HG02571 (cell line): Measurements from ENCODE around the gene UNC45A.
"Not testable (repeated sequence)": the region's sequence is repeated elsewhere in the genome, so short reads cannot be mapped to it uniquely, and the experiment has no call there.

ENCODE experiments used
- ATAC-seq: cut with Tn5 transposase; IDR thresholded peaks from one replicate; pipeline ENCODE4 v1.9.1; 2021; ENCODE audit warnings: mild to moderate bottlenecking, moderate library complexity; ENCODE audit not compliant: unreplicated experiment

Gene UNC45A

DNA sequence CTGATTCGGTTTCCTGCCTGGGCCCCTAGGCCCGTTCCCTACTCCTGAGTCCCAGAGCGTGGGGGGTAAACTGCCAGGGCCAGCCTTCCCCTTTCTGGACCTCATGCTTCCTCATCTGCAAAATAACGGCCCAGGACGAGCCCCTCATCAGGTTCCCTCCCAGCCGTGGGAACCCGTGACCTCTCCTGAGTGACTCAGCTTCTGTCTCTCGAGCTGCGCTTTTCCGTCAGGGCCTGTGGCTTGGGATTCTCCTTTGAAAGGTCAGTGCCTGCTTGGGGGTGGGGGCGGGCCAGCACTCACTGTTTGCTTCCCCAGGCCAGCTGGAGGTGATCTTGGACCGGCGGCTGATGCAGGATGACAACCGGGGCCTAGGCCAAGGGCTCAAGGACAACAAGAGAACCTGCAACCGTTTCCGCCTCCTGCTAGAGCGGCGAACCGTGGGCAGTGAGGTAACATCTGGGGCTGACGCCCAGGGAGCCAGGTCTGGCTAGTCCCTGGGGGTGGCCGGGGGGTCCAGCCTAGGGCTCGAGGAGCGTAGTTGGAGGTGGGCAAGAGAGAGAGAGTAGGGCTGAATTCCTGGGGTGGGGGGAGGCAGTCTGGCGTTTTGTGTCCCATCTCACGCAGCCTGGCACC lies 19.2 kb upstream of the UNC45A start:
- ATAC-seq: no peak

GRCh38 chr15:90916461-90916860 lies 18.6 kb upstream of the UNC45A start:
- no peak for ATAC-seq

GRCh38 chr15:90917569-90917968 lies 17.5 kb upstream of the UNC45A start:
- no peak for ATAC-seq

- ATAC-seq: no peak
Measured at GRCh38 chr15:90918034-90918788, 16.9 kb upstream of the UNC45A start.

DNA sequence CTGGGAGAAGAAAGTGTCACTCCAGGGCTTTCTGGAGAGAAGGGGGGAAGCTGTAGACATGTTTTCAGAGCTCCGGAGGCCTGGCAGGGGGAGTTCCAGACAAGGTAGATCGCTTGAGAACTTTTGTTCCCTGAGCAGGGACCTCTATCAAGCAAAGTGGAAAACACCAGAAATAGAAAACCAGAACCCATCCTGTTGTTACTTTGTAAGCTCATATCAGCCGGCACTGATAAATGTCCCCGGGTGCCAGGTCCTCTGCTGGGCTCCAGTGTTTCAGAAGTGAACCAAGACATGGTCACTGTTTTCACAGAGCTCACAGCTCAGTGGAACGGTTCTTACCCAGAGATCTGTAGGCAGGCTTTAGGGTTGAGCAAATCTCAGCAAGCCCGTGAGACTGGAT lies 16.2 kb upstream of the UNC45A start:
- no peak for ATAC-seq

DNA sequence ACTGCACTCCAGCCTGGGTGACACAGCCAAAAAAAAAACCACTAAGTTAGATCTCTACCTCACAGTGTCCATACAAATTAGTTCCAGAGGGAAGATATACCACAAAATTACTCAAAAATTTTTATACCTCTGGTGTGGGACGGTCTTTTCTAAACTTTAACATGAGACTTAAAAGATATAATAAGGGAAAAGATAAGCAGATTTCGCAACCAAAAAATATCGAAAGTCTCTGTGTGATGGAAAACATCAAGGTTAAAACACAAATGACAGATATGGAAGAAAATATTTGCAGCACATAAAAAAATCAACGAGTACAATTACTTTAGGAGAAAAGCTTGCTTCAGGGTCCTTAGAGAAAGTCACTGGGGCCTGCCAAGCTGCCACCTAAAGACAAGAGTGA lies 13.2 kb upstream of the UNC45A start:
- ATAC-seq: no peak

GRCh38 chr15:90922712-90923322 lies 12.3 kb upstream of the UNC45A start:
- ATAC-seq: peak; percentile 86

GRCh38 chr15:90924375-90924774 lies 10.7 kb upstream of the UNC45A start:
- ATAC-seq: peak; percentile 63

DNA sequence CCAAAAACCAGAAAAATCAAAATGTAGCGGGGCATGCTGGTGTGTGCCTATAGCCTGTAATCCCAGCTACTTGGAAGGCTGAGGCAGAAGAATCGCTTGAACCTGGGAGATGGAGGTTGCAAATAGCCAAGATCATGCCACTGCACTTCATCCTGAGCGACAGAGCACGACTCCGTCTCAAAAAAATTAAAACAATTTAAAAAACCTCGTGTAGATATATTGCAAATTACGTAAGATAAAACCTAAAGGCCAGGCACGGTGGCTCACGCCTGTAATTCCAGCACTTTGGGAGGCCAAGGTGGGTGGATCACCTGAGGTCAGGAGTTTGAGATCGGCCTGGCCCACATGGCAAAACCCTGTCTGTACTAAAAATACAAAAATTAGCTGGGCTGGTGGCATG lies 8.3 kb upstream of the UNC45A start:
- ATAC-seq: not testable (repeated sequence)

DNA sequence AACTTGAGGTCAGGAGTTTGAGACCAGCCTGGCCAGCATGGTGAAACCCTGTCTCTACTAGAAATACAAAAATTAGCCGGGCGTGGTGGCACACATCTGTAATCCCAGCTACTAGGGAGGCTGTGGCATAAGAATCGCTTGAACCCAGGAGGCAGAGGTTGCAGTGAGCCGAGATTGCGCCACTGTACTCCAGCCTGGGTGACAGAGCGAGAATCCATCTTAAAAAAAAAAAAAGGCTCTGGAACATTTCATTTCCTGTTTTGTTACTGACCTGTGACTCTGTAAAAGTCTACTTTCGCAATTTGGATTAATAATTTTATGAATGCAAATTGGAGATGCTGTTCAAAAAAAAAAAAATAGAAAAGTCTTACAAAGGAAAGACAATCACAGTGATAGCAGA lies 7.0 kb upstream of the UNC45A start:
- not testable (repeated sequence) for ATAC-seq

DNA sequence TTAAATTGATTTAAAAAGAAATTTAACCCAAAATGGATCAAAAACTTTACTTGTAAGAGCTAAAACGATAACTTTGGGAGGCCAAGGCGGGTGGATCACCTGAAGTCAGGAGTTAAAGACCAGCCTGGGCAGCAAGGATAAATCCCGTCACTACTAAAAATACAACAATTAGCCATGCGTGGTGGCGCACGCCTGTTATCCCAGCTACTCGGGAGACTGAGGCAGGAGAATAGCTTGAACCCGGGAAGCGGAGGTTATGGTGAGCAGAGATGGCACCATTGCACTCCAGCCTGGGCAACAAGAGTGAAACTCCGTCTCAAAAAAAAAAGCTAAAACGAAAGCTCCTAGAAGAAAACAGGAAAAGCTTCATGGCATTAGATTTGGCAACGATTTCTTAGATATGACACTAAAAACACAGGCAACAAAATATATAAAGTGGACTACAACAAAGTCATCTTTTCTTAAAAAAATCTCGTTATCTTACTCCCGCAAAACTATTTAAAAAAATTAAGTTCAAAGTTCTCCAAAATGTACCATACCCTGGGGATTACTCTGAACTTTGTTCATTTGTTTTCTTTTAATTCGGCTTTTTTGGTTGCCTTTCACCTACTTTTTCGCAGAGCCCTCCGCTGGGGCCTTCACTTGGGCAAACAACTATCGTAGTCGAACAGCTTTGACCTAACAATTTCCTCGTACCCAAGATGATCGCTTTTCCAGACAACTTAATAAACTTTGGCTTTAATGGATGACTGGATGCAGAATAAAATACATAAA lies 5.7 kb upstream of the UNC45A start:
- no peak for ATAC-seq

GRCh38 chr15:90930861-90931574 lies 4.1 kb upstream of the UNC45A start:
- ATAC-seq: no peak

DNA sequence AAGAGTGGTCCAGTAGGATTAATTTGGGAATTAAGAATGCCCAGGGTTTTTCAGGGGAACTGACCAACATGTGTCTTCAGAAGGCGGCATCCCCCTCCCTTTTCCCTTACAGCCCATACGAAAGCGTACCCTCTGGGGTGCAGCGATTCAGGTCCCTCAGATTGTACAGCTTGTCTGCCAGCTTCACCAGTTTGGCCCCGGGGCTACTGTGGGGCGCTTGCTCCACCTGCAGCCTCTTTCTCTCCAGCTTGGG lies 3.6 kb upstream of the UNC45A start:
- no peak for ATAC-seq

DNA sequence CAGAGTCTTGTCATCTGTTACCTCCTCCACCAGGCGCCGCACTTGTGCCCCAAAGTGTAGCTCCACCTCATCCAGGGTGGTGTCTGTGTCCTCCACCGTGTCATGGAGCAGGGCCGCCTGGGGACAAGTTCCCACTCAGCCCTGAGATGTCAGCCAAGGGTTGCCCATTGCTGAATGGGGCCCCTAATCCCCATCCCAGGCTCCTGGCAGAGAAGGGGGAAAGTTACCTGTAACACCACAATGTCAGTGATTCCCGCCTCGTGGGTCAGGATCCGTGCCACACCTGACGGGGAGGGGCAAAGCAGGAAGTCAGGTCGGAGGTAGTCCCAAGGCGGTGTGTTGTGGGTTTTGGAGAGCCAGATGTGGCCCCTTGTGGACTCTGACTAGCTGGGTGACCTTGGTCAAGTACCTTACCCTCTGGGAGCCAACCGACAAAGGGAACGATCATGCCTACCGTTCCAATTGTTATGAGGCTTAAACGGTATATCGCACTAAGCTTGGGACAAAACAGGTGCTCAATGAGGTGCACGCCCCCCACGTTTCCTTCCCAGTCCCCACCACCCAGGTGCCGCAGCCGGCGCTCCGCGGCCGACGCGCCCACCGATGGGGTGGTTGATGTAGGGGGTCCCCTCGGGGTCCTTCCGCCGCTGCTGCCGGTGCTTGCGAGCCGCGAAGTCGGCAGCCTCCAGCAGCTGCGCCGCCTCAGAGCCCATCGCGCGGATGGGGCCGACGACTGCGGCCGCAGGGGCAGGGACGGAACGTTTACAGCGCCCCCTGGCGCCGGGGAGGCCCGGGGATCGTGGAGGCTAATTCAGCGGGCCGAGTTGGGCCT lies 3.0 kb upstream of the UNC45A start, which contains the start of gene HDDC3:
TSS of gene HDDC3 (minus strand) at position 722 of the 832 bp plus-strand sequence. CDS start at position 713, 9 bp downstream.
- peak; percentile 41 for ATAC-seq

DNA sequence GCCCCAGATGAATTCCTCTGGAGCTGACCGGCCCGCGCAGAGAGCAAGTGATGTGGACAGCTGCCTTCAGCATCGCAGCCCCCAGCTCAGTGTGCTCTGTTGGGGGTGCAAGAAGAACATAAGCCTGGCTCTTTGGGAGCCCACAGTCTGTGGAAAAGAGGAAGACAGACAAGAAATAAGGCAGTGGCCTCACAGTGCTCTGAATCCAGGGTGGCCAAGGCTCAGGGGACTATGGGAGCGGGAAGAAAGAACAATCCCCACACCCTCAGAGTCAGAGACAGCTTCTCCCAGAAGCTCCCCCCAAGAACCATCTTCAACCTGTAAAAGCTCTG lies 2.5 kb upstream of the UNC45A start:
- no peak for ATAC-seq

- ATAC-seq: no peak
Measured at GRCh38 chr15:90933301-90933700, 1.8 kb upstream of the UNC45A start.

DNA sequence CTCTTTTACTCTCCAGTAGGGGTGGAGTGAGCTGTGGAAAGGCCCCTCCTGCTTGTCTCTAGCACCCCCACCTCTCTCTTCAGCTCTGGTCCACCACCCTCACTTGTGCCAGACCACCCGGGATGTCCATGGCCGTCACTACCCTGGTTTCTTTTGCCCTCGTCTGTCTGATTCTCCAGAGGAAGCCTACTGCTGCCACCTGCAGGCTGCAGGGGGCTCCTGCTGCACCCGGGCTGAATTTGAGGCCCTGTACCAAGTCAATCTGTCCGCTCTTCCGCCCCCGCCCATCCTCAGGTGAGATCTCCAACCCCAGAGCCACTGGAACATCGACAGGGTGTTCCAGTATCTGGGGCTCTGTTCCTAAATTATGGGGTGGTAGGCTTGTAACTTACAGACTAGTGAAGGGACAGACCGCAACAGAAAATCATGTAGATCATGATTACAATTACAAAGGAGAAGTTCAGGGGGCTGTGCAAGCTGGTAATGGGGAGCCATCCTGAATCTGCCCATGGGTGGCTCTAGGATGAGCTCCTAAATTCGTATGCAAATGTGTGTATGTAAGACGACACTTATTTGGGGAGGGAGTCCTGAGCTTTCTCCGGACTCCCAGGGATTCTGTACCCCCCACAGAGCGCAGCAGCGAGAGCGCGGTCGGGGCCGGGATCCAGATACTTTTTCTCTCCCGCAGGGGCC lies 683 bp upstream of the UNC45A start:
- ATAC-seq: no peak

GRCh38 chr15:90936823-90937222 lies 1.7 kb downstream of the UNC45A start:
- no peak for ATAC-seq

DNA sequence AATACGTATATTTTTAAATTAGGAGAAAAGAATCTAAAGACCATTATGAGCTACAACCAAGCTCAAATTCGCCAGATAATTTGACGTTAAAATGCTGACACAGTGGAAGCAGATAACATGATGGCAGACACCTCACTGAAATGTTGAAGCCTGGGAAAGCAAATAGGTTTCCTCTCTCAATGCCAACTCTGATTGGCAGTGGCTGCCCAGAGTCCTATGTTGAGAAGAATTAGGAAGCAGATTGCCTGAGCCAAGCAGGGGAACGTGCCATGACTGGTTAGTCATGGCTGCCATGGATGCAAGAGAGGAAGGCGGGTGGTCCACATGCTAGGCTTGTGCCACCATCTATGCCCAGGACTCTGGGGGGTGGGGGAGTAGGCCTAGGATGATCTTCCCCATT lies 3.2 kb downstream of the UNC45A start:
- no peak for ATAC-seq

GRCh38 chr15:90939756-90940155 lies 4.7 kb downstream of the UNC45A start:
- no peak for ATAC-seq
